Keratinocyte (primary cell): ENCODE results near the gene ZNF425. TPM values are rescaled to one million over a fixed set of nuclear protein-coding genes. Genes with fewer than 3 reads are reported as not detected.

ENCODE experiments used
- DNase-seq: peaks from one replicate; pipeline ENCODE4 v3.0.0-alpha.2; 2011; ENCODE audit warnings: low read depth, missing footprints, low spot score
- FAIRE-seq: peaks from 2 replicates; lab custom pipeline; 2011; peaks lifted over from hg19 to GRCh38; lab: Jason Lieb, UNC
- H2AFZ ChIP-seq: 2 replicates; pipeline ENCODE4 v1.6.0; 2012; ENCODE audit warnings: low read length, control low read depth, inconsistent platforms; ENCODE audit not compliant: control insufficient read depth
- H3K27ac ChIP-seq: 2 replicates; pipeline ENCODE4 v1.5.1; 2011; ENCODE audit warnings: low read length; ENCODE audit not compliant: control insufficient read depth, insufficient read depth
- H3K27me3 ChIP-seq: 3 replicates; pipeline ENCODE4 v1.6.0; 2011; ENCODE audit warnings: low read length; ENCODE audit not compliant: control insufficient read depth, insufficient read depth; ENCODE audit errors: extremely low read depth
- H3K36me3 ChIP-seq, 2 experiments: 2 replicates in 1 of 2; 3 replicates in 1 of 2; pipeline ENCODE4 v1.5.1; 2011; ENCODE audit warnings: low read length in 2 of 2, mild to moderate bottlenecking in 1 of 2; ENCODE audit not compliant: control insufficient read depth in 2 of 2, insufficient read depth in 2 of 2; ENCODE audit errors: extremely low read depth in 1 of 2
- H3K4me1 ChIP-seq: 3 replicates; pipeline ENCODE4 v1.5.1; 2011; ENCODE audit warnings: low read length; ENCODE audit not compliant: control insufficient read depth, insufficient read depth; ENCODE audit errors: extremely low read depth
- H3K4me2 ChIP-seq: 3 replicates; pipeline ENCODE4 v1.6.0; 2011; ENCODE audit warnings: low read depth, low read length; ENCODE audit not compliant: control insufficient read depth, insufficient read depth; ENCODE audit errors: extremely low read depth
- H3K4me3 ChIP-seq, 3 experiments: fragments of 200-600 bp in 1 of 3; sonication (generic) in 1 of 3; 2 replicates in 2 of 3; 3 replicates in 1 of 3; pipeline ENCODE4 v1.5.1; 2011 to 2016; ENCODE audit warnings: low read length in 3 of 3, mild to moderate bottlenecking in 3 of 3, control low read depth in 2 of 3, inconsistent platforms in 1 of 3, low read depth in 1 of 3, mixed read lengths in 1 of 3, mixed run types in 1 of 3, moderate library complexity in 1 of 3; ENCODE audit not compliant: control insufficient read depth in 2 of 3, insufficient read depth in 2 of 3; ENCODE audit errors: extremely low read depth in 1 of 3
- H3K79me2 ChIP-seq: 2 replicates; pipeline ENCODE4 v1.6.0; 2012; ENCODE audit warnings: low read length; ENCODE audit not compliant: control insufficient read depth, insufficient read depth
- H3K9ac ChIP-seq: 3 replicates; pipeline ENCODE4 v1.6.0; 2011; ENCODE audit warnings: low read length; ENCODE audit not compliant: control insufficient read depth, insufficient read depth; ENCODE audit errors: extremely low read depth
- H3K9me1 ChIP-seq: 3 replicates; pipeline ENCODE4 v1.6.0; 2011; ENCODE audit warnings: low read length; ENCODE audit not compliant: control insufficient read depth, insufficient read depth; ENCODE audit errors: extremely low read depth
- H3K9me3 ChIP-seq: 2 replicates; pipeline ENCODE4 v1.5.1; 2012; ENCODE audit warnings: low read depth, low read length; ENCODE audit not compliant: control insufficient read depth
- H4K20me1 ChIP-seq: 3 replicates; pipeline ENCODE4 v1.6.0; 2011; ENCODE audit warnings: low read length; ENCODE audit not compliant: control insufficient read depth, insufficient read depth; ENCODE audit errors: extremely low read depth
- CTCF ChIP-seq, 3 experiments: IDR thresholded peaks in 1 of 3; conservative IDR thresholded peaks in 1 of 3; optimal IDR thresholded peaks in 1 of 3; 2 replicates in 2 of 3; 3 replicates in 1 of 3; pipeline versions ENCODE3 to v1.5.1; 2011; ENCODE audit warnings: low read length in 3 of 3, mild to moderate bottlenecking in 3 of 3, moderate library complexity in 2 of 3, control low read depth in 1 of 3, inconsistent platforms in 1 of 3; ENCODE audit not compliant: insufficient read depth in 2 of 3; ENCODE audit errors: extremely low read depth in 1 of 3
- EZH2 ChIP-seq: IDR thresholded peaks from one replicate; pipeline ENCODE4 v1.6.1; 2012; ENCODE audit warnings: inconsistent platforms, mild to moderate bottlenecking, low read length, moderate library complexity
- dilution Hi-C: fragments of 300-500 bp; cut with MboI; formaldehyde crosslinking; loops from one replicate; pipeline ENCODE4 v1.7.0; 2020; ENCODE audit warnings: low sequenced_read_pairs; ENCODE audit not compliant: extremely low pct_ligation_motif_present
- polyA plus RNA-seq, 5 experiments: library from polyadenylated mRNA; depleted of rRNA in 3 of 5; stranded (reverse) in 3 of 5; stranded (forward) in 1 of 5; unstranded in 1 of 5; fragments of >200 nt; gene quantifications; 1 replicate in 1 of 5; 2 replicates in 3 of 5; 3 replicates in 1 of 5; pipeline versions ENCODE4 v1.2.1 to v1.2.3, GENCODE V29; 2011 to 2012; ENCODE audit warnings: missing spikeins in 2 of 5, low read depth in 1 of 5, low replicate concordance in 1 of 5

Gene ZNF425
- polyA plus RNA-seq, 1 donor (not counting 4 experiments of a cell fraction or from before 2014, with no cell fraction given), result 1.8 TPM

GRCh38 chr7:149136118-149136517 is 10.0 kb upstream of the ZNF425 start:
- Histone ChIP-seq H3K4me3 (no peak overlapping the region), H4K20me1 (no peaks in the 10 kb centered on the region), H3K27me3 (no peaks in the 10 kb centered on the region), H3K4me2 (no peak overlapping the region), H2AFZ (no peak overlapping the region), H3K9me1 (no peaks in the 10 kb centered on the region), H3K27ac (no peak overlapping the region), H3K9ac (no peak overlapping the region), H3K36me3 (peaks cover 0 to 1% of the 10 kb centered on the region in 2 experiments), H3K4me1 (no peaks in the 10 kb centered on the region), H3K9me3 (no peaks in the 10 kb centered on the region), H3K79me2 (no peaks in the 10 kb centered on the region)
- dilution Hi-C loops, result no loop called here
- FAIRE-seq (no peak), DNase-seq (no peak)
- no peak for TF ChIP-seq CTCF (optimal IDR thresholded peaks at IDR 0.05 in 1 of 3, IDR thresholded peaks at IDR 0.05 in 1 of 3, conservative IDR thresholded peaks at IDR 0.05 in 1 of 3; ENCODE audit: extremely low read depth in 1 of 3, insufficient read depth in 2 of 3, low read length in 3 of 3)
- no peak for TF ChIP-seq EZH2

GRCh38 chr7:149133028-149133710 is 7.0 kb upstream of the ZNF425 start:
- no peak for FAIRE-seq
- H3K27me3 ChIP-seq, result no peaks in the 10 kb centered on the region
- no peak for DNase-seq
- TF ChIP-seq EZH2 (no peak), CTCF (optimal IDR thresholded peaks at IDR 0.05 in 1 of 3, IDR thresholded peaks at IDR 0.05 in 1 of 3, conservative IDR thresholded peaks at IDR 0.05 in 1 of 3; ENCODE audit: extremely low read depth in 1 of 3, insufficient read depth in 2 of 3, low read length in 3 of 3) (no peak)
- peaks cover 2% of the 10 kb centered on the region for H3K4me1 ChIP-seq
- no peak overlapping the region for H3K27ac ChIP-seq
- peaks cover 5% of the 10 kb centered on the region for H3K9me3 ChIP-seq
- H3K36me3 ChIP-seq, result peaks cover 8% of the 10 kb centered on the region in 2 experiments
- H3K79me2 ChIP-seq, result peaks cover 2% of the 10 kb centered on the region
- H4K20me1 ChIP-seq, result no peaks in the 10 kb centered on the region
- H3K9me1 ChIP-seq, result no peaks in the 10 kb centered on the region
- dilution Hi-C loops, result no loop called here
- H2AFZ ChIP-seq, result no peak overlapping the region
- no peak overlapping the region for H3K9ac ChIP-seq
- H3K4me3 ChIP-seq, result no peak overlapping the region
- H3K4me2 ChIP-seq, result no peak overlapping the region
